ENCODE data around the gene ASPHD2.

- TF ChIP-seq KDM1A (IDR thresholded peaks at IDR 0.05; ENCODE audit: borderline replicate concordance) (no peak), ZNF274 (IDR thresholded peaks at IDR 0.05; ENCODE audit: insufficient read depth, insufficient read length) (no peak), POLR2AphosphoS5 (IDR thresholded peaks at IDR 0.05; ENCODE audit: low read length) (no peak), YY1 (IDR thresholded peaks at IDR 0.05; ENCODE audit: low read depth, low read length) (no peak), BHLHE40 (IDR thresholded peaks at IDR 0.05; ENCODE audit: borderline replicate concordance in 1 of 2, low read depth in 2 of 2, low read length in 1 of 2) (no peak), JUND (IDR thresholded peaks at IDR 0.05; ENCODE audit: low read depth, low read length) (no peak), TAF1 (IDR thresholded peaks at IDR 0.05; ENCODE audit: borderline replicate concordance, low read depth, low read length) (no peak), EZH2 (IDR thresholded peaks at IDR 0.05; ENCODE audit: borderline replicate concordance, control insufficient read depth, low read depth, low read length) (no peak), CREM (IDR thresholded peaks at IDR 0.05; ENCODE audit: low read depth) (no peak), PAX8 (IDR thresholded peaks at IDR 0.05) (no peak), HDAC2 (IDR thresholded peaks at IDR 0.05) (no peak), POLR2A (IDR thresholded peaks at IDR 0.05; ENCODE audit: low read depth, low read length) (no peak)
- TF ChIP-seq, protein P1, sequence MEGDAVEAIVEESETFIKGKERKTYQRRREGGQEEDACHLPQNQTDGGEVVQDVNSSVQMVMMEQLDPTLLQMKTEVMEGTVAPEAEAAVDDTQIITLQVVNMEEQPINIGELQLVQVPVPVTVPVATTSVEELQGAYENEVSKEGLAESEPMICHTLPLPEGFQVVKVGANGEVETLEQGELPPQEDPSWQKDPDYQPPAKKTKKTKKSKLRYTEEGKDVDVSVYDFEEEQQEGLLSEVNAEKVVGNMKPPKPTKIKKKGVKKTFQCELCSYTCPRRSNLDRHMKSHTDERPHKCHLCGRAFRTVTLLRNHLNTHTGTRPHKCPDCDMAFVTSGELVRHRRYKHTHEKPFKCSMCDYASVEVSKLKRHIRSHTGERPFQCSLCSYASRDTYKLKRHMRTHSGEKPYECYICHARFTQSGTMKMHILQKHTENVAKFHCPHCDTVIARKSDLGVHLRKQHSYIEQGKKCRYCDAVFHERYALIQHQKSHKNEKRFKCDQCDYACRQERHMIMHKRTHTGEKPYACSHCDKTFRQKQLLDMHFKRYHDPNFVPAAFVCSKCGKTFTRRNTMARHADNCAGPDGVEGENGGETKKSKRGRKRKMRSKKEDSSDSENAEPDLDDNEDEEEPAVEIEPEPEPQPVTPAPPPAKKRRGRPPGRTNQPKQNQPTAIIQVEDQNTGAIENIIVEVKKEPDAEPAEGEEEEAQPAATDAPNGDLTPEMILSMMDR (IDR thresholded peaks at IDR 0.05 in 2 of 3, conservative IDR thresholded peaks at IDR 0.05 in 1 of 3; ENCODE audit: control insufficient read depth in 2 of 3, extremely low read depth in 1 of 3, insufficient read depth in 1 of 3, low read depth in 3 of 3, low read length in 3 of 3) = no peak
- TF ChIP-seq, protein P2, sequence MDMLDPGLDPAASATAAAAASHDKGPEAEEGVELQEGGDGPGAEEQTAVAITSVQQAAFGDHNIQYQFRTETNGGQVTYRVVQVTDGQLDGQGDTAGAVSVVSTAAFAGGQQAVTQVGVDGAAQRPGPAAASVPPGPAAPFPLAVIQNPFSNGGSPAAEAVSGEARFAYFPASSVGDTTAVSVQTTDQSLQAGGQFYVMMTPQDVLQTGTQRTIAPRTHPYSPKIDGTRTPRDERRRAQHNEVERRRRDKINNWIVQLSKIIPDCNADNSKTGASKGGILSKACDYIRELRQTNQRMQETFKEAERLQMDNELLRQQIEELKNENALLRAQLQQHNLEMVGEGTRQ (IDR thresholded peaks at IDR 0.05; ENCODE audit: borderline replicate concordance, low read depth, low read length) = no peak
Measured at GRCh38 chr22:26404851-26405421, 24.1 kb upstream of the ASPHD2 start.
